Pons (tissue), 1 donor: ENCODE measurements around the gene PRXL2B.
"Not testable (repeated sequence)": the region's sequence is repeated elsewhere in the genome, so short reads cannot be mapped to it uniquely, and the experiment has no call there.

Source experiments
- DNase-seq: peaks from one replicate; pipeline ENCODE4 v3.0.0-alpha.2; 2016; ENCODE audit warnings: low spot score

The PRXL2B gene

GRCh38 chr1:2586154-2587070 lies at the start of gene PRXL2B:
Gene PRXL2B (plus strand): TSS chr1:2586777. CDS start chr1:2586886, 109 bp downstream.
- DNase-seq = peak; percentile 99

GRCh38 chr1:2537784-2538115 lies 48.8 kb upstream of the PRXL2B start:
- DNase-seq = no peak

DNA sequence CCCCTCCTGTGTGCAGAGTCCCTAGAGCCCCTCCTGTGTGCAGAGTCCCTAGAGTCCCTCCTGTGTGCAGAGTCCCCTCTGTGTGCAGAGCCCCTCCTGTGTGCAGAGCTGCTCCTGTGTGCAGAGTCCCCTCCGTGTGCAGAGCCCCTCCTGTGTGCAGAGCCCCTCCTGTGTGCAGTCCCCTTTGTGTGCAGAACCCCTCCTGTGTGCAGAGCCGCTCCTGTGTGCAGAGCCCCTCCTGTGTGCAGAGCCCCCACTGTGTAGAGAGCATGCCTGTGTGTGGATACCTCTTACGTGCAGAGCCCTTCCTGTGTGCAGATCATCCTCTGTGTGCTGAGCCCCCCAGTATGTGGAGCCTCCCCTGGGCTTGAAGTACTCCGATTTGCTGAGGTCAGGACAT lies 48.2 kb upstream of the PRXL2B start:
- no peak for DNase-seq

DNA sequence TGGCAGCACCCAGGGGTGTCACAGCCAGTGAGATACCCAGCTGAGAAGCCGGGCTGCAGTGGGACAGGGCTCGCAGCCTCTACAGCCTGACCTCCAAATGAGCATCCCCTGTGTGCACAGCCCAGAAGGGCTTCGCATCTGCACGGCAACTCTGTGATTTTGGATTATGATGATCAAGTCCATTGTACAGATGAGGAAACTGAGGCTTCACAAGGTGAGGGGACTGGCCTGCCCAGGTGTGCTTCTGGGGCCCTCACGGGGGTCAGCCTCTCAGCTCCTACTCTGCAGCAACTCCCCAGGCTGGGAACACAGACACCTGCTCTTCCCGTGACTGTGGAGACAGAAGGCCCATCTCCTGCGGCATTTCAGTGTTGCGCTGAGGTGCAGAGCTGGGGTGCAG lies 47.7 kb upstream of the PRXL2B start:
- no peak for DNase-seq

- DNase-seq = no peak
Observed at GRCh38 chr1:2539312-2539907, 47.2 kb upstream of the PRXL2B start.

GRCh38 chr1:2540816-2541492 lies 45.6 kb upstream of the PRXL2B start:
- DNase-seq = no peak

GRCh38 chr1:2541619-2542245 lies 44.8 kb upstream of the PRXL2B start:
- no peak for DNase-seq

DNA sequence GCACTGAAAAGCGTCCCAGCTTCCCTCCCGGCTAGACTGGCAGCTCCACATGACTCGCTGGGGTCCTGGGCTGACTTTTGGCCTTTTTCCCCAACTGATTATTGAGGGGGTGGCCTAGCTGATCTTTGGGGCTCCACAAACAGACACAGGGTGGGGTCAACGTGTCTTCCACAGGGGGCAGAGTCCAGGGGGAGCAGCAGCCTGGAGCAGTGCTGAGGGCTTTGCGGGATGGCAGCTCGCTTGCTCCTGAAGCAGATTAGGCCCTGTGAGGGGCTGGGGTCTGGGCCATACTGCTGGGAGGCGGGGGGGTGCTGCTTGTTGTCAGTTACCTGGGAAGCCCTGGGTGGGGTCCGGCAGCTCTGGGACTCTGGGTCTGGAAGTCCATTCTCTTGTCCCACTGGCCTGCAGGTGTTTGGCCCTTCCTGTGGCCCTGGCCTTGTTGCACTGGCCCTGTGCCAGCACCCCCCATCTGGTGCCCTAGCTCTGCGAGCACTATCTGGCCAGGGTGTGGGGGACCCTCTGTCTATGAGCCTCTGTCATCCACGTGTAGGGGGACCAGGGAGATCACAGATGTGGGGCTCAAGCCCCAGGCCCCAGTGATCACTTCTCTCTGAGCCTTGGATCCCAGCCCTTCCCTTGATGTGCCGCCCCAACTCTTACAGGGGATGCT lies 44.2 kb upstream of the PRXL2B start:
- no peak for DNase-seq

DNA sequence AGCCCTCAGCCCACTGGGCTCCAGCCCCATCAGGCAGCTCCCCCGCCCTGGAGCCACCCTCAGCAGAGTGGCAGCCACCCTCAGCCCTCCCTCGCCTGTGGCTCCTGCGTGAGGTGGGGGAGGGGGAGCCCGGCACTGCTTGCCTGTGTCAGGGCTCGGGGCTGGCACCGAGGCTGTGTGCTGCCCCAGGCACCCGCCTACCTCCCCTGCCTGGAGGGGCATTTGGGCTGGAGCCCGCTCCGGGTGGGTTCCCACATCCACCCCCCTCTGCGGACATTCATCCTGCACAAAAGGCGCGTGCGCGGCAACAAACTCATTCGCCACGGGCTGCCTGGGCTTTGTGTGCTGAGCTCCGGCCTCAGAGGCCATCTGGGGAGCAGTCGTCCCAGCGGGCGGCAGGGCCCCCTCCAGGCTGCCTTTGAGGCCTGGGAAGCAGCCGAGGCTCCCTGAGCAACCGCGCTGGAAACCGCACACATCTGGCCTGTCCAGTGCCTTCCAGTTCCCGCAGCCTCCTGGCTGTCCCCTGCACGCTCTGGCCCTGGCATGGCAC lies 43.0 kb upstream of the PRXL2B start:
- peak; percentile 55 for DNase-seq

DNA sequence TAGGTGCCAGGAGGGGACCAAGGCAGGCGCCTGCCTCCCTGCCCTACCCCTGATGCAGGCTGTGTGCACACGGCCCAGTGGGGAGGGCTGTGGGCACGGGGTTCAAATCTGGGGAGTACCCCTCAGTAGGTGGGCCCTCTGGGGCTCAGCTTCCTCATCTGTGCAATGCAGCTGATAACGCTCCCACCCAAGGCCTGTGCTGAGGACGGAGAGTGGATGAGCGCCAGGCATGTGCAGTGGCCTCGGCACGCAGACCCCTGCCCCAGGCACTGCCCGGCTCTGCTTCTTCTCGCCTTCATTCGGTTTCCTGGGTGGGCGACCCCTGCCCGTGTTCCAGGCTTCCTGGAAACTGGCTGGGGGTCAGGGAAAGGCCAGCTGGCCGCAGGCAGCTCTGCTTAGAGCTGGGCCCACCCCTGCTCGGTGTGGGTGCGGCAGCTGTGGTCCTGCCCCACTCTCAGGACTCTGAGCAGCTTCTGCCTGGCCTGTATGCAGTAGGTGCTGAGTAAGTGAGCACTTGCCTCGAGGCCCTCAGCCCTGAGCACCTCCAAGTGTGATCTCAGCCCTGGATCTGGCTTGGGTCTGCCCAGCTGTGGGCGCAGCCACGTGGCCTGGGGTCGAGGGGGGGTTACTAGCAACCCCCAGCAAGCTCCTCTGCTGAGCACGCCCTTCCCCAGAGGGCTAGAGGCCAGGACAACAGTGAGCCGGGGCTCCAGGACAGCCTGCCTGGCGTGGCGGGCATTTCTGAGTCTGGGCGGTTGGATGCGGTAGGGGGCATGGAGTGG lies 42.3 kb upstream of the PRXL2B start:
- no peak for DNase-seq

- DNase-seq = no peak
Observed at GRCh38 chr1:2544875-2545640, 41.5 kb upstream of the PRXL2B start.

GRCh38 chr1:2545754-2546514 lies 40.6 kb upstream of the PRXL2B start:
- DNase-seq = peak; percentile 84

DNA sequence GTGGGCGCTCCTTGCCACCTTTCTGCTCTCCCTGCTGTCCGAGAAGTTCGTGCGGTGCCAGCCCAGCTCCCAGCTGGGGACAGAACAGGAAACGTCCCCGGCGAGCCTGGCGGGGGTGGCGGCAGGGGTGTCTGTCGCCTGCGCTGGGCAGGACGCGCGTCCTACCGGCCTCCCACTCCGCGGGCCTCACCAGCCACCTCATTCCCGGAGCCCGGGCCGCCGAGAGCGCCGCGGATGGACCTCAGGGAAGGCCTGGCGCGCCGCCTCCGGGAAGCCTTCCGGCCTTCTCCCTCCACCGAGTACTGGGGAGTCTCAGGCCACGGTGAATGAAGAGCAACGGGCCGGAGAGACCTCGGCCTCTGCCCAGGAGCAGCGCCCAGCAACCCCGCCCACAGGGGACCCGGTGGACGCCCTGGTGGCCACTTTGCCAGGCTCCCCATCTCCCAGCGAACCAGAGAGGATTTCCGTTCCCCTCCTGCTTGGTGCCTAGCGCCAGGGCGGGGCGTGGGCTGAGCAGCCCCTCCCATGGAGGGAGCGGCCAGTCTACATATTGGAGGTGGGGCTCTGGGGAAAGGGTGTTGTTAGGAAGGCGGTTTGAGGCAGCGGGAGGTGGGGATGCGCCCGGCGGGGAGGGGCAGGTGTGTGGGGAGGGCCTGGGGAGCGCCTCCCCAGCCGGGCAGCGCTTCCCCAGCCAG lies 39.9 kb upstream of the PRXL2B start:
- DNase-seq = peak; percentile 74

DNA sequence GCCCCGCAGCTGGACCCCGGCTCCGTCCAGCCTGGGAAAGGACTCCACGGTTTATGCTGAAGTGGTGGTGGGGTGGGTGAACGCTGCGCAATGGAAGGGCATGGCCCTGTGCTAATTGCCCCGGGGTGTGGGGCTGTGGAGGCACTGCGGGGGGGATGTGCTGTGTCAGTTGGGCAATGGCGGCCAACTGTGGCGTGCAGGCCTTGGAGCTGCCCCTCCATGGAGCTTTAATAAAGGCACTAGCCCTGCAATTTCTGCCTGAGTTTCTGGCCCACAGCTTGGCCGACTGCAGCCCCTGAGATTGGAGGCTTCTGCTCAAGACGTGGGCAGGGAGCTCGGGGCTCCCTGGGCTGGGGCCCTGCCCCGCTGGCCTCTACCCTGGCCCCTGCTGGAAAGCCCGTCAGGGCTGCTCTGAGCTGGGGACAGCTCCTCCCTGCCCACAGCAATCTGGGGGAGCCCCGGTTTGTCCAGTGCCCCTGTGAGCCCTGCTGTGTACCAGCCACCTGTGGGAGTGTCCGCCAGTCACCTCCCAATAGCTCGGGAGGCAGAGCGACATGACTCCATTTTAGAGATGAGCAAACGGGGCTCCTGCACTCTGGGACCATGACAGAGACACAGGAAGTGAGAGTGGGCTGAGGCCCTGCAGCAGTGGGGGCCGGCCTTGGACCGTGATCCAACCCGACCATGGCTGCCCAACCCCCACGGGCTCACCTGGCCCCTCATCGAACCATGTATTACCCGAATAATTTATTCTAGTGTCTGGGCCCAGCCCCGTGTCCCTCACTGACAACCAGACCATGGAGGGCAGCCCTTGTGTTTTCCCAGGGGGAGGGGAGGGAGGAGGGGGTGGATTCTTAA lies 39.1 kb upstream of the PRXL2B start:
- DNase-seq = no peak

DNA sequence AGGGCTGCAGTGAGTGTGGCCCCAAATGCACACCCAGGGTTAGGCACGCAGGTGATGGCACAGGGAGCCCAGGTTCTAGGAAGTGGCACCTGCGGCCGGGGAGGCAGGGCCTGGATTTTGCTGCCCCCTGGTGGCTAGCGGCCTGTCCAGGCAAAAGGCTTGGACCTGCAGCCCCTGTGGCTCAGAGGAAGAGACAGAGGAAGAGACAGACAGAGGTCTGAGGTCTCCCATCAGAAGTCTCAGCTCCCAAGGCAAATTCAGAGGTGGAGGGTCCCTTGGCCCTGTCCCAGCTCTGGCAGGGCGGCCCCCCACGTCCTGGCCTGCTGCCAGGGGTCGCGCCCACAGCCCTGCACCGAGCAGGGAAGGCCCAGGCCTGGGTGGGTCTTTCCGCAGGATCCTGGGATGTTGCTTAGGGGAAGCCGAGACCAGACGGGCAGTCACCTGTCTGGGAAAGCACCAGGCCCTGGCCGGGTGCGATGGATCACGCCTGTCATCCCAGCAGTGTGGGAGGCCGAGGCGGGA lies 38.4 kb upstream of the PRXL2B start:
- peak; percentile 79 for DNase-seq

DNA sequence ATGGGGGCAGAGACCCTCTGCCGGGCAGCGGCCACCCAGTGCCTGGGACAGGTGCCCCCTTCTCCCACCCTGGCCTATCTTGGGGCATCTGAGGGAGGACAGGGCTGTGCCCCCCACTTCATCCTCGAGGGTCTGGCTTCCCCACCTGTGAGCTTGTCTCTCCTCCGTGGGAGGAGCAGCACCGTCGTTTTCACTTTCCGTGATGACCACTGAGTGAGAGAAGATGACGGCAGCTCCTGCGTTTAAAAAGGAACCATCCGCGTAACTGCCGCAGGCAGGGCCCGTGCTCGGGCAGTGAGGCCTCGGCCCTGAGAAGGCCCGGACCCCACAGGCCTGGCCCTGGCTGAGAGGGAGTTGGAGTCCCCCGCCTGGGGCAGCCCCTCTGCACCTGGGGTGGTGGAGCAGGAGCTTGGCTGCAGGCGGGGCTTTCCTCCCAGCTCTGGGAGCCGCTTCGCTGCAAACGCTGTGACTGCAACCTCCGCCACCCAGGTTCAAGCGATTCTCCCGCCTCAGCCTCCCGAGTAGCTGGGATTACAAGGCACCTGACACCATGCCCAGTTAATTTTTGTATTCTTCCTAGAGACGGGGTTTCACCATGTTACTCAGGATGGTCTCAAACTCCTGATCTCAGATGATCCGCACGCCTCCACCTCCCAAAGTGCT lies 37.1 kb upstream of the PRXL2B start:
- DNase-seq = not testable (repeated sequence)

DNA sequence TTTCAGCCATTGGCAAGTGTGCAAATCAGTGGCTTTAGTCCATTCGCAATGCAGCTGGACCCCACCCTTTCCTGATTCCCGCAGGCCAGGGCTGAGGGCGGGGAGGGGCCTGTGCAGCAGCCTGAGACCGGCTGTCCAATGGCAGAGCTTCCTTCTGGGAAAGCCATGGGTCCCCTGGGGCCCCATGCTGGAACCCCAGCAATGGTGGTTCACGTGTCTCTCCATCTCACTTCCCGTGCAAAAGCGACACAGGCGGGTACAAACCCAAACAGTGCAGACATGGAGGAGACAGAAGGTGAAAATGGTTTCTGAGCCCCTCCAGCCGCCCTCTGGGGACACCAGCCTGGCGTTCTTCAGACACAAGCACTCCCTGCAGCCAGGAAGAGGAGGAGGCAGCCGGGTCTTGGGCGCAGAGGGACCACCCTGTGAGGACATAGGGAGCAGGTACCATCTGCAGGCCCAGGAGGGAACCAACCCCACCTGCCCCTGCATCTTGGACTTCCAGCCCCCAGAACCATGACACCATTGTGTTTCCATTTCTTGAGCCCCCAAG lies 36.2 kb upstream of the PRXL2B start:
- DNase-seq = not testable (repeated sequence)
